ENCODE data around the gene ZNF492. TPM values are rescaled to one million over a fixed set of nuclear protein-coding genes. Genes with fewer than 3 reads are reported as not detected.

The ZNF492 gene
- total RNA-seq, 1 donor from 2014 or later, result not detected

DNA sequence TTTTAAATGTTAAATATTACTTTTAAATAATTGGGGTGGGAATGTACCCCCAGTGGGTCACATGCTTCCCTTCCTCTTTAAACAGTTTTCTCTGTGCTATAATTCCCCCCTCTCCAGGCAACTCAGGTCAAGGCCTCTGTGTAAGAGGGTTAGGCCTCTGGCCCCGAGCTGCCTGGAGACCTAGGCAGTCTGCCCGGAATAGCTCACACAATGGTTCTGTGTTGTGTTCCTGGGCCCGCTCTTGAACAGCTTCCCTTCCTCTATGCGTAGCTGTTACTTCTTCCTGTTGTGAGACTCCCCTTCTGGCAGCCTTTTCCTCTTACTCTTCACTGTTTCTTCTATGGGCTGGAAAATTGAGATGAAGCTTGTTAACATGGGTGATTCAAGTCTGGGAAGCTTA lies 14.8 kb upstream of the ZNF492 start:
- Mint-ChIP-seq H3K9me3 (ENCODE audit: unreplicated experiment) (peaks cover 23% of the 10 kb centered on the region), H3K27me3 (ENCODE audit: unreplicated experiment) (peaks cover 6% of the 10 kb centered on the region), H3K4me3 (ENCODE audit: unreplicated experiment) (no peak overlapping the region), H3K27ac (ENCODE audit: unreplicated experiment) (no peak overlapping the region), H3K36me3 (ENCODE audit: unreplicated experiment) (peaks cover 4% of the 10 kb centered on the region), H3K4me1 (ENCODE audit: low read depth, unreplicated experiment) (no peaks in the 10 kb centered on the region)
- TF ChIP-seq, protein P1, sequence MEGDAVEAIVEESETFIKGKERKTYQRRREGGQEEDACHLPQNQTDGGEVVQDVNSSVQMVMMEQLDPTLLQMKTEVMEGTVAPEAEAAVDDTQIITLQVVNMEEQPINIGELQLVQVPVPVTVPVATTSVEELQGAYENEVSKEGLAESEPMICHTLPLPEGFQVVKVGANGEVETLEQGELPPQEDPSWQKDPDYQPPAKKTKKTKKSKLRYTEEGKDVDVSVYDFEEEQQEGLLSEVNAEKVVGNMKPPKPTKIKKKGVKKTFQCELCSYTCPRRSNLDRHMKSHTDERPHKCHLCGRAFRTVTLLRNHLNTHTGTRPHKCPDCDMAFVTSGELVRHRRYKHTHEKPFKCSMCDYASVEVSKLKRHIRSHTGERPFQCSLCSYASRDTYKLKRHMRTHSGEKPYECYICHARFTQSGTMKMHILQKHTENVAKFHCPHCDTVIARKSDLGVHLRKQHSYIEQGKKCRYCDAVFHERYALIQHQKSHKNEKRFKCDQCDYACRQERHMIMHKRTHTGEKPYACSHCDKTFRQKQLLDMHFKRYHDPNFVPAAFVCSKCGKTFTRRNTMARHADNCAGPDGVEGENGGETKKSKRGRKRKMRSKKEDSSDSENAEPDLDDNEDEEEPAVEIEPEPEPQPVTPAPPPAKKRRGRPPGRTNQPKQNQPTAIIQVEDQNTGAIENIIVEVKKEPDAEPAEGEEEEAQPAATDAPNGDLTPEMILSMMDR (IDR thresholded peaks at IDR 0.05; ENCODE audit: partially characterized antibody, unreplicated experiment), result no peak
- no peak for DNase-seq

DNA sequence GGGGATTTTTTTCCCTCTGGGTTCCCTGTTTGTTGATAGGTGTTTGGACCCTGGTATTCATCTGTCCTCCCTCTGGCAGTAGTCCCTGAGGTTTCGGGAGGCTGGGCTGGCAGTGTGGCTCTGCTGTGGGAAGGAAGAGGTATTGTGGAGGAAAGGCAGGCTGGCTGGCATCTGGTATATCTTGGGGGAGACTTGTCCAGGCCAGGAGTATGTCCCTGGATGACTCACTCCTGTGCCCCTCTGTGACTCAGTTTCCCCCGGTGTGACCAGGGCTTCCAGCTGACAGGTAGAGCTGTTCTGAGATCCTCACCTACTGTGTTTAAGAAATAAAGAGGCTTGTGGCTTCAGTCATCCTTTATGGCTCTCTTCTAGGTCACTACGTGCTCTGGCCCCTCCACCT lies 14.2 kb upstream of the ZNF492 start:
- DNase-seq, result no peak
- TF ChIP-seq, protein P1 (IDR thresholded peaks at IDR 0.05; ENCODE audit: partially characterized antibody, unreplicated experiment), result no peak
- H3K4me3 Mint-ChIP-seq (ENCODE audit: unreplicated experiment), result no peak overlapping the region
- no peaks in the 10 kb centered on the region for H3K4me1 Mint-ChIP-seq (ENCODE audit: low read depth, unreplicated experiment)
- H3K36me3 Mint-ChIP-seq (ENCODE audit: unreplicated experiment), result peaks cover 4% of the 10 kb centered on the region
- peaks cover 6% of the 10 kb centered on the region for H3K27me3 Mint-ChIP-seq (ENCODE audit: unreplicated experiment)
- no peak overlapping the region for H3K27ac Mint-ChIP-seq (ENCODE audit: unreplicated experiment)
- H3K9me3 Mint-ChIP-seq (ENCODE audit: unreplicated experiment), result peaks cover 22% of the 10 kb centered on the region

DNA sequence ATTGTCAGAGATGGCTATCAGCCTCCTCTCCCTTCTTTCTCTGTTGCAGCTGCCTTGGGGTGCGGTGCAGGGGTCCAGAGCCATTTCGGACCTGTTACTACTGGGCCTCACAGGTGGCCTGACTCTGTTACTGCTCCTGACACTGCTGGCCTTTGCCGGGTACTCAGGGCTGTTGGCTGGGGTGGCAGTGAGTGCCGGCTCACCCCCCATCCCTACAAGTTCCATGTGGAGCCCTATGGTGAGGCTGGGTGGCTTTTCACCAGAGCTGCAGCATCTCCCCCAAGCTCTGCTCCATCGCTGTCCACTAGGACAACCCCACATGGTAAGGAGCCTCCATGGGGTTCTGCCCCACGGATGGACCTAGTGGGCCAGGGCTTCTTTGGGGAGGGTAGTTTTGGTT lies 13.7 kb upstream of the ZNF492 start:
- Mint-ChIP-seq H3K4me1 (ENCODE audit: low read depth, unreplicated experiment) (no peaks in the 10 kb centered on the region), H3K4me3 (ENCODE audit: unreplicated experiment) (no peak overlapping the region), H3K27ac (ENCODE audit: unreplicated experiment) (no peak overlapping the region), H3K27me3 (ENCODE audit: unreplicated experiment) (peaks cover 3% of the 10 kb centered on the region), H3K9me3 (ENCODE audit: unreplicated experiment) (peaks cover 18% of the 10 kb centered on the region), H3K36me3 (ENCODE audit: unreplicated experiment) (peaks cover 4% of the 10 kb centered on the region)
- DNase-seq, result no peak
- TF ChIP-seq, protein P1 (IDR thresholded peaks at IDR 0.05; ENCODE audit: partially characterized antibody, unreplicated experiment), result no peak

DNA sequence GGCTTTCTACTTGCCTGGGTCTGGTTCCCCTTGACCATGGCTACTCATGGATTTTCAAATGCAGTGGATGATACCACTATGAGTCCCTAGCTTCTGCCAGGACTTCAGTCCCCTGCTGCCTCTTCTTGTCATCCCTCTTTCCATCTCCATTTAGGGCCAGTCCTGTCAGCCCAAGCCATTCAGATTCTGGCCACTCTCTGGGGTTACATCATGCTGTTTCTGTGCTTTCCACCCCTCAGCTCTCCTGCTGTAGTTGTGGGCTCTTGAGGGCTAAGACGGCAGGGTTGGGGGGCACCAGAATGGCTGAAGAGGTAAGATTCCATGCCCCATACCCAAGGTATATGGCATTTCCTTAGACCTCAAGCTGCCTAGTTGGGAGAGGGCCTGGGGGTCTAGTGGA lies 13.2 kb upstream of the ZNF492 start:
- TF ChIP-seq, protein P1 (IDR thresholded peaks at IDR 0.05; ENCODE audit: partially characterized antibody, unreplicated experiment), result no peak
- DNase-seq, result no peak
- H3K4me3 Mint-ChIP-seq (ENCODE audit: unreplicated experiment), result no peak overlapping the region
- H3K36me3 Mint-ChIP-seq (ENCODE audit: unreplicated experiment), result peaks cover 4% of the 10 kb centered on the region
- no peak overlapping the region for H3K27ac Mint-ChIP-seq (ENCODE audit: unreplicated experiment)
- peaks cover 1% of the 10 kb centered on the region for H3K27me3 Mint-ChIP-seq (ENCODE audit: unreplicated experiment)
- H3K4me1 Mint-ChIP-seq (ENCODE audit: low read depth, unreplicated experiment), result no peaks in the 10 kb centered on the region
- H3K9me3 Mint-ChIP-seq (ENCODE audit: unreplicated experiment), result peaks cover 13% of the 10 kb centered on the region

DNA sequence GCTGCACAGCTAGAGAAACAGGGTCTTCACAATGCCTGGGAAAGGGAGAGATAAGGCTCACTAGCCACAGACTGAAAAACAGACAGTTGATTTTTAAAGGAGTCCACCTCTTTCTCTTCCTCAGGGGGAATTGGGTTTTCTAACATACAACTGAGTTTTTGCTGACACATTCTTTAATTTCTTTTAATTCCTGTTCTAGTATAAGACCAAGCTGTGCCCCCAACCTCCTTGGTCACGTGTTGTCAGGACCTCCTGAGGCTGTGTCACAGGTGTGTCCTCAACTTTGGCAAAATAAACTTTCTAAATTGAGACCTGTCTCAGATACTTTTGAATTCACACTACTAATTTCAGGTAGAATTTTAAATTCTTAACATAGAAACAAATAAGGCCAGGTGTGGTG lies 12.1 kb upstream of the ZNF492 start:
- no peak for DNase-seq
- TF ChIP-seq, protein P1 (IDR thresholded peaks at IDR 0.05; ENCODE audit: partially characterized antibody, unreplicated experiment), result no peak
- Mint-ChIP-seq H3K27me3 (ENCODE audit: unreplicated experiment) (peaks cover 4% of the 10 kb centered on the region), H3K4me3 (ENCODE audit: unreplicated experiment) (no peak overlapping the region), H3K9me3 (ENCODE audit: unreplicated experiment) (peaks cover 13% of the 10 kb centered on the region), H3K4me1 (ENCODE audit: low read depth, unreplicated experiment) (no peaks in the 10 kb centered on the region), H3K36me3 (ENCODE audit: unreplicated experiment) (peaks cover 9% of the 10 kb centered on the region), H3K27ac (ENCODE audit: unreplicated experiment) (no peak overlapping the region)

All from glutamatergic neuron (in vitro differentiated cells).